ENCODE data around the gene B3GALT5. TPM values are rescaled to one million over a fixed set of nuclear protein-coding genes. Genes with fewer than 3 reads are reported as not detected.

B3GALT5 gene
- total and polyA plus RNA-seq, 3 donors from 2014 or later = 1.0 to 2.8 (median 2.7) TPM

GRCh38 chr21:39613041-39613934 lies 548 bp downstream of the B3GALT5 start:
- TF ChIP-seq POLR2A (IDR thresholded peaks at IDR 0.05) = no peak
- TF ChIP-seq, protein P1, sequence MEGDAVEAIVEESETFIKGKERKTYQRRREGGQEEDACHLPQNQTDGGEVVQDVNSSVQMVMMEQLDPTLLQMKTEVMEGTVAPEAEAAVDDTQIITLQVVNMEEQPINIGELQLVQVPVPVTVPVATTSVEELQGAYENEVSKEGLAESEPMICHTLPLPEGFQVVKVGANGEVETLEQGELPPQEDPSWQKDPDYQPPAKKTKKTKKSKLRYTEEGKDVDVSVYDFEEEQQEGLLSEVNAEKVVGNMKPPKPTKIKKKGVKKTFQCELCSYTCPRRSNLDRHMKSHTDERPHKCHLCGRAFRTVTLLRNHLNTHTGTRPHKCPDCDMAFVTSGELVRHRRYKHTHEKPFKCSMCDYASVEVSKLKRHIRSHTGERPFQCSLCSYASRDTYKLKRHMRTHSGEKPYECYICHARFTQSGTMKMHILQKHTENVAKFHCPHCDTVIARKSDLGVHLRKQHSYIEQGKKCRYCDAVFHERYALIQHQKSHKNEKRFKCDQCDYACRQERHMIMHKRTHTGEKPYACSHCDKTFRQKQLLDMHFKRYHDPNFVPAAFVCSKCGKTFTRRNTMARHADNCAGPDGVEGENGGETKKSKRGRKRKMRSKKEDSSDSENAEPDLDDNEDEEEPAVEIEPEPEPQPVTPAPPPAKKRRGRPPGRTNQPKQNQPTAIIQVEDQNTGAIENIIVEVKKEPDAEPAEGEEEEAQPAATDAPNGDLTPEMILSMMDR (IDR thresholded peaks at IDR 0.05) = no peak
- intact Hi-C loops (cut with DNase I; ENCODE audit: low total_unique reads) = no loop called here
- Histone ChIP-seq H3K4me3 (peak overlapping the region in 1 of 2 donors; percentile 43), H3K4me1 (no peaks in the 10 kb centered on the region), H3K27ac (no peak overlapping the region), H3K27me3 (no peaks in the 10 kb centered on the region), H3K9me3 (no peaks in the 10 kb centered on the region), H3K36me3 (ENCODE audit: low read depth, missing control alignments) (no peaks in the 10 kb centered on the region)
- no peak for DNase-seq
- 4 to 11% methylated on average over 22 to 35 of the region's 47 CpGs for WGBS, 2 donors

- Histone ChIP-seq H3K27ac (no peak overlapping the region), H3K4me3 (no peak overlapping the region), H3K27me3 (no peaks in the 10 kb centered on the region), H3K36me3 (ENCODE audit: low read depth, missing control alignments) (no peaks in the 10 kb centered on the region), H3K9me3 (no peaks in the 10 kb centered on the region), H3K4me1 (no peaks in the 10 kb centered on the region)
- DNase-seq = no peak
- 52 to 59% methylated on average over 5 of the region's 5 CpGs for WGBS, 2 donors
- intact Hi-C loops (cut with DNase I; ENCODE audit: low total_unique reads) = no loop called here
- TF ChIP-seq, protein P1 (IDR thresholded peaks at IDR 0.05) = no peak
- TF ChIP-seq POLR2A (IDR thresholded peaks at IDR 0.05) = no peak
Observed at GRCh38 chr21:39616211-39616772, 3.6 kb downstream of the B3GALT5 start.

GRCh38 chr21:39620856-39621255 lies 8.1 kb downstream of the B3GALT5 start:
- intact Hi-C loops (cut with DNase I; ENCODE audit: low total_unique reads) = no loop called here
- no peaks in the 10 kb centered on the region for H3K27me3 ChIP-seq
- no peak for DNase-seq
- no peaks in the 10 kb centered on the region for H3K9me3 ChIP-seq
- no peaks in the 10 kb centered on the region for H3K36me3 ChIP-seq (ENCODE audit: low read depth, missing control alignments)
- no peak overlapping the region for H3K27ac ChIP-seq
- H3K4me1 ChIP-seq = no peaks in the 10 kb centered on the region
- TF ChIP-seq POLR2A (IDR thresholded peaks at IDR 0.05) = no peak
- TF ChIP-seq, protein P1 (IDR thresholded peaks at IDR 0.05) = no peak
- no peak overlapping the region for H3K4me3 ChIP-seq

- intact Hi-C loops (cut with DNase I; ENCODE audit: low total_unique reads) = no loop called here
- DNase-seq = no peak
- no peak overlapping the region for H3K4me3 ChIP-seq
- TF ChIP-seq, protein P1 (IDR thresholded peaks at IDR 0.05) = no peak
- TF ChIP-seq POLR2A (IDR thresholded peaks at IDR 0.05) = no peak
- no peak overlapping the region for H3K27ac ChIP-seq
- no peaks in the 10 kb centered on the region for H3K9me3 ChIP-seq
- H3K27me3 ChIP-seq = no peaks in the 10 kb centered on the region
- H3K4me1 ChIP-seq = no peaks in the 10 kb centered on the region
- 81 to 84% methylated on average over 12 of the region's 12 CpGs for WGBS, 2 donors
- H3K36me3 ChIP-seq (ENCODE audit: low read depth, missing control alignments) = no peaks in the 10 kb centered on the region
Observed at GRCh38 chr21:39625211-39625895, 12.6 kb downstream of the B3GALT5 start.

All from testis (tissue), 3 donors.